ENCODE measurements around the gene WBP4.
"Not testable (repeated sequence)": the region's sequence is repeated elsewhere in the genome, so short reads cannot be mapped to it uniquely, and the experiment has no call there.

WBP4 gene

GRCh38 chr13:41130356-41130755 lies 69.0 kb downstream of the WBP4 start:
- H3K27me3 ChIP-seq (ENCODE audit: control insufficient read depth, insufficient read depth, low read length): no peaks in the 10 kb centered on the region
- H3K36me3 ChIP-seq (ENCODE audit: control insufficient read depth, insufficient read depth, low read length): no peaks in the 10 kb centered on the region; the same call in 1 of the 2 replicates
- H3K27ac ChIP-seq (ENCODE audit: low read length): no peak overlapping the region
- H3K4me3 ChIP-seq (ENCODE audit: low read length): no peak overlapping the region; the same call in 1 of the 2 replicates
- DNase-seq (ENCODE audit: low read depth, low spot score): no peak
- H3K9me3 ChIP-seq (ENCODE audit: control insufficient read depth, insufficient read depth, low read length): no peaks in the 10 kb centered on the region
- peaks cover 1% of the 10 kb centered on the region; the same call in 1 of the 2 replicates for H3K4me1 ChIP-seq (ENCODE audit: control insufficient read depth, insufficient read depth, low read length)
- WGBS (ENCODE audit: insufficient coverage, insufficient read length): no CpG with 5 or more reads among the region's 3 CpGs

GRCh38 chr13:41131189-41131588 lies 69.9 kb downstream of the WBP4 start:
- not testable (repeated sequence) for DNase-seq (ENCODE audit: low read depth, low spot score); H3K4me1 ChIP-seq (ENCODE audit: control insufficient read depth, insufficient read depth, low read length); H3K27ac ChIP-seq (ENCODE audit: low read length); H3K9me3 ChIP-seq (ENCODE audit: control insufficient read depth, insufficient read depth, low read length); H3K4me3 ChIP-seq (ENCODE audit: low read length); H3K36me3 ChIP-seq (ENCODE audit: control insufficient read depth, insufficient read depth, low read length); H3K27me3 ChIP-seq (ENCODE audit: control insufficient read depth, insufficient read depth, low read length)
- WGBS (ENCODE audit: insufficient coverage, insufficient read length): no CpG with 5 or more reads among the region's 4 CpGs

DNA sequence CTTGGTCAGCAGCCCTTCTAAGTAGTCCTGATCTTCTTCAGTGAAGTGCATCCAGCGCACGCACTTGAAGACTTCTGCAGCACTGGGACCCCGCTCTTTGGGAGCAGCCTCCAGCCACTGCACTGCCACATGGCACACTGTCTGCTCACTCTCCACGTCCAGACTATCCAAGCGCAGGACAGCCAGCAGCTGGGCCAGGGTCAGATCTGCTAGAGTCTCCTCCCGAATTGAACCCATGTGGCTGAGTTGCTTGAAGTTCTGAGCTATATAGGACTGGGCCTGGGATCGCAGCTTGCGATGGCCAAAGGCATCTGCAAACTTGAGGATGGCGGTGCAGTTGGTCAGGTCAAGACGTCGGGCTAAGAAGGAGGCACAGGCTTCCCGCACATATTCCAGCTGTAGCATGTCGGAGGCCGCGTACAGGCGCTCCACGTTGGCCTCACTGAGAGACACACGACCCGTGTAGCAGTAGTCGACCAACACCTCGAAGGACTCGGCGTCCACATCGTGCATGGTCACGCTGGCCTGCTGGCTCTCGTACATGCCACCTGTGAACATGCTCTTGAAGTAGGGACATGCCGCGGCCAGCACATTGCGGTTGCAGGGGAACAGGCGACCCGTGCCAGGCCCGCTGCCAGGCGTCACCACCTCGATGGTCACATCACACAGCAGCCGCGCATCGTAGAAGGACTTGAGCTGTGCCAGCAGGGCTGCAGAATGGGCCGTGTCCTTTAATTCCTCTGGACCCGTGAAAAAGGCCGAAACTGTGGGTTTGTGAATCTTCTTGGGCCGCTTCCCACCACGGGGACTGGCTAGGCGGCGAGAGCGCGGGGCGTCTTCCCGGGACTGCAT lies 70.6 kb downstream of the WBP4 start:
- not testable (repeated sequence) for DNase-seq (ENCODE audit: low read depth, low spot score); H3K27me3 ChIP-seq (ENCODE audit: control insufficient read depth, insufficient read depth, low read length); H3K9me3 ChIP-seq (ENCODE audit: control insufficient read depth, insufficient read depth, low read length); H3K4me1 ChIP-seq (ENCODE audit: control insufficient read depth, insufficient read depth, low read length); H3K36me3 ChIP-seq (ENCODE audit: control insufficient read depth, insufficient read depth, low read length); H3K27ac ChIP-seq (ENCODE audit: low read length)
- peak overlapping the region; percentile 88 for H3K4me3 ChIP-seq (ENCODE audit: low read length)
- WGBS (ENCODE audit: insufficient coverage, insufficient read length): no CpG with 5 or more reads among the region's 48 CpGs

- Histone ChIP-seq H3K4me1 (ENCODE audit: control insufficient read depth, insufficient read depth, low read length) (peaks cover 1% of the 10 kb centered on the region; the same call in 1 of the 2 replicates), H3K27me3 (ENCODE audit: control insufficient read depth, insufficient read depth, low read length) (no peaks in the 10 kb centered on the region), H3K9me3 (ENCODE audit: control insufficient read depth, insufficient read depth, low read length) (no peaks in the 10 kb centered on the region), H3K27ac (ENCODE audit: low read length) (no peak within 1 kb of the TSS), H3K36me3 (ENCODE audit: control insufficient read depth, insufficient read depth, low read length) (no peaks in the 10 kb centered on the region; the same call in 1 of the 2 replicates), H3K4me3 (ENCODE audit: low read length) (peak within 1 kb of the TSS; percentile 88)
- DNase-seq (ENCODE audit: low read depth, low spot score): peak; percentile 92
- WGBS (ENCODE audit: insufficient coverage, insufficient read length): no CpG with 5 or more reads among the region's 45 CpGs
These were observed 71.3 kb downstream of the WBP4 start, which contains the start of gene KBTBD6 for GRCh38 chr13:41132512-41133152. TSS of gene KBTBD6 (minus strand) at chr13:41132802. CDS start at chr13:41132511, 291 bp downstream.
